NCI-H510A (cell line): ENCODE data around the gene SPINK5.
"Not testable (repeated sequence)": the region's sequence is repeated elsewhere in the genome, so short reads cannot be mapped to it uniquely, and the experiment has no call there.

Source experiments
- DNase-seq: peaks from one replicate; lab custom pipeline; 2025; lab: John Stamatoyannopoulos, UW

SPINK5 gene, protein sequence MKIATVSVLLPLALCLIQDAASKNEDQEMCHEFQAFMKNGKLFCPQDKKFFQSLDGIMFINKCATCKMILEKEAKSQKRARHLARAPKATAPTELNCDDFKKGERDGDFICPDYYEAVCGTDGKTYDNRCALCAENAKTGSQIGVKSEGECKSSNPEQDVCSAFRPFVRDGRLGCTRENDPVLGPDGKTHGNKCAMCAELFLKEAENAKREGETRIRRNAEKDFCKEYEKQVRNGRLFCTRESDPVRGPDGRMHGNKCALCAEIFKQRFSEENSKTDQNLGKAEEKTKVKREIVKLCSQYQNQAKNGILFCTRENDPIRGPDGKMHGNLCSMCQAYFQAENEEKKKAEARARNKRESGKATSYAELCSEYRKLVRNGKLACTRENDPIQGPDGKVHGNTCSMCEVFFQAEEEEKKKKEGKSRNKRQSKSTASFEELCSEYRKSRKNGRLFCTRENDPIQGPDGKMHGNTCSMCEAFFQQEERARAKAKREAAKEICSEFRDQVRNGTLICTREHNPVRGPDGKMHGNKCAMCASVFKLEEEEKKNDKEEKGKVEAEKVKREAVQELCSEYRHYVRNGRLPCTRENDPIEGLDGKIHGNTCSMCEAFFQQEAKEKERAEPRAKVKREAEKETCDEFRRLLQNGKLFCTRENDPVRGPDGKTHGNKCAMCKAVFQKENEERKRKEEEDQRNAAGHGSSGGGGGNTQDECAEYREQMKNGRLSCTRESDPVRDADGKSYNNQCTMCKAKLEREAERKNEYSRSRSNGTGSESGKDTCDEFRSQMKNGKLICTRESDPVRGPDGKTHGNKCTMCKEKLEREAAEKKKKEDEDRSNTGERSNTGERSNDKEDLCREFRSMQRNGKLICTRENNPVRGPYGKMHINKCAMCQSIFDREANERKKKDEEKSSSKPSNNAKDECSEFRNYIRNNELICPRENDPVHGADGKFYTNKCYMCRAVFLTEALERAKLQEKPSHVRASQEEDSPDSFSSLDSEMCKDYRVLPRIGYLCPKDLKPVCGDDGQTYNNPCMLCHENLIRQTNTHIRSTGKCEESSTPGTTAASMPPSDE

DNA sequence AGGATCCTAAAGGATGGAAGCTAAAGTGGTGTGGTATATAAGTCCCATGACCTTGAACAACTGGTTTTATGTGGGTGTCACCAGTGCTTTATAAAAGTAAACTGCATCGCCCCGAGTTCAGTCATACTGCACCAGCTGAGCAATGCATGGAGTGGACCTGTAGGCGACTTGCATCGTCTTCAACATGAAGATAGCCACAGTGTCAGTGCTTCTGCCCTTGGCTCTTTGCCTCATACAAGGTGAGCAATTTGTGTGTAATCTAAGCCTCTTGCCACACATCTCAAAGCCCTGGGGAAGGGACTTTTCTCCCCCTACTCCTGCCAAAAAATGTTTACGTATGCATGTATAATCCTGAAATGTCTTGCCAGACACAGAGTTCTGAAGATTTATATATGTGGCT lies at the start of gene SPINK5:
Gene SPINK5, plus strand, starts transcription at position 120 of the 400 bp plus-strand sequence. Its CDS starts 65 bp downstream, at position 185.
- no peak for DNase-seq

DNA sequence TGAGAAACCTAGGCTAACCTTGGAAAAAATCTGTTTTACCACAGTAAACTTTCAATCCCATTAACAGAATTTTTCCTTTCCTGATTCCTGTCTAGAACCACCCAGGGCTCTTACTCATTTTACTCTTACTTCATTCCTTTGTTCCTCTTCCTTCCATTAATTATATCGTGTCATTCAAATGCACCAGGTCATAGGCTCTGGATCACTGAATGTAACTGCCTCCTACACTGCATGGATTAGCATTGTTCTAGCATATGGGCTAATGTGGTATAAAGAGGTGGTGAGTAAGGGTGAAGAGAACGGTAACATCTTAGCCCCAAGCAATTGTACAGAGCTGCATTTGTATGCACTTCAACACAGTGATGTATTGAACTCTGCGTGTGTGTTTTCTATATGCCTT lies 49.5 kb upstream of the SPINK5 start:
- DNase-seq: no peak

GRCh38 chr5:148020257-148020988 lies 43.4 kb upstream of the SPINK5 start:
- no peak for DNase-seq

DNA sequence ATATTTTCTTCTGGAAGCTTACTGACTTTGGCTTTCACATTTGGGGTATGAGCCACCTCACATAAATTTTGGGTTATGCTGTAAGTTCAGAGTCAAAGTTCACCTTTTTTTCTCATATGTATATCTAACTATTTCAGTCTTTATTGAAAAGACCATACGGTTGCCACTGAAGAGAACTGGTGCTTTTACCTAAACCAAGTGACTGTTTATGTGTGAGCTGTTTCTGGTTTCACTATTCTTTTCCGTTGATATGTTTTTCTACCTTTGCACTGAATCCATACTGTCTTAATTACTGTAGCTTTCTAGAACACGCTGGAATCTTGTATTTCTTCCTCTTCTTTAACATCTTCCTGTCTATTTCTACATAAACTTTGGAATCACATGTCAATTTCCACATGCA lies 36.3 kb upstream of the SPINK5 start:
- no peak for DNase-seq

DNA sequence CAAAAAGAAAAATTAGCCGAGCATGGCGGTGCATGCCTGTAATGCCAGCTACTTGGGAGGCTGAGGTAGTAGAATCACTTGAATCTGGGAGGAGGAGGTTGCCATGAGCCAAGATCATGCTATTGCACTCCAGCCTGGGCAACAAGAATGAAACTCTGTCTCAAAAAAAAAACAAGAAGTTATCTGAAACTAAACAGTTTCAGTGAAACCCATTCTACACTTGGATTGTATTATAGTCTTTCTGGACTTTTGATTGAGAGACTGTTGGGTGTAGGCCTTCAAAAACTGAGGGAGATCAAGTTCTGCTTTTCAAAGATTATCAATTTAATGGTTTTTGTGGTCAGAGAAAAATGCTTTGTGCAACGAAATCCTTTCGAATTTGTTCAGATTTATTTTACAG lies 34.6 kb upstream of the SPINK5 start:
- no peak for DNase-seq

- no peak for DNase-seq
Observed at GRCh38 chr5:148033134-148033533, 30.6 kb upstream of the SPINK5 start.

DNA sequence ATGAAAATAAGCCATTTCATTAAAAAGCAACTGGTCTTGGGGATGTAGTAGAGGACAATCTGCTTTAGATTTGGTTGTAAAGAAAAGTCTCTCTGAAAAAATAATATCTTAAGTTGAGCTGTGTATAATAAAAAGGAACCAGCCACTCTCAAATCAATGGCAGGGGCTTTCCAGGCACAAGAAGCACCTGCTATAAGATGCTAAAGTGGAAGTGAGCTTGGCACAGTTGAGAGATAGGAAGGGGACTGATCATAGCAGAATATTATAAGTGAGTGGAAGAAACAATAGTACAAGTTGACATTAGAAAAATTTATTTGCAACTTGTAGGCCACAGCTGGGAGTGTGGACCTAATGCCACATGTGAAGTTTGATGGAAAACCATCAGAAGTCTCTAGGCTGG lies 28.1 kb upstream of the SPINK5 start:
- DNase-seq: no peak

- DNase-seq: no peak
Observed at GRCh38 chr5:148042881-148043280, 20.9 kb upstream of the SPINK5 start.

GRCh38 chr5:148043705-148044104 lies 20.1 kb upstream of the SPINK5 start:
- DNase-seq: no peak

- not testable (repeated sequence) for DNase-seq
Observed at GRCh38 chr5:148055160-148055559, 8.6 kb upstream of the SPINK5 start.

DNA sequence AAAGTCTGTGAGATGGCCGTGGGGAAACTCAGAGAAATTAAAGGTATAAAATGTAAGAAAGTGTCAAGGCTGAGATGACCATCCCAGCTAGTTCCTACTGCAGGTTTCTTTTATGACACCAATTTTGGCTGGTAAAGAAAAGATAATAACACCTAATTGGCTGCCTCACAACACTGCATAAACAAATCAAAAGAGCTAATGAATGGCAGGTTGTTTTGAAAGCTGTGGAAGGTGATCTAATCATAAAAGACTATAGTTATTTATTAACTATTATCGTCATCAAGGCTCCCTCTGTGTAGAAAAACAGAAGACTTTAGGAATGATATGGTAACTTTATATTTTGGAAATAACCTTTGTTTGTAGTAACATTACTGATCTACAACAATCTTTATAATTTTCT lies 3.5 kb upstream of the SPINK5 start:
- no peak for DNase-seq

DNA sequence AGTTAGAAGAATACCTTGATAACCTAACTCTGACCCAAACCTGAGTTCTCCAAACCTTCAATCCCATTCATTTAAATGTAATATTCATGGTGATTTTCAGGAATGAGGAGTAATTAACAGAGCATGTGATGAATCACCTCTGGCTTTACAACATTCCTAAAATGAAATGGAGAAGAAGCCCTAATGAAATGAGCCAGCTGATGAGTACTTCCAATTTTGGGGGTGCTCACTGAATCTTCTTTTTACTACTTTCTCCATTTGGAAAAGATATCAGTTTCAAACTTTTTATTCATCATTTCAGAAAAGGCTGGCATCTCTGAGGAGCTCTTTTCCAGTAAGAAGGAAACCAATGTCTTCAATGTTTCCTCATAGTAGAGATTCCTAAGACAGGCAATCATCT lies 2.9 kb upstream of the SPINK5 start:
- DNase-seq: no peak

- no peak for DNase-seq
Observed at GRCh38 chr5:148070621-148071020, 6.8 kb downstream of the SPINK5 start.

DNA sequence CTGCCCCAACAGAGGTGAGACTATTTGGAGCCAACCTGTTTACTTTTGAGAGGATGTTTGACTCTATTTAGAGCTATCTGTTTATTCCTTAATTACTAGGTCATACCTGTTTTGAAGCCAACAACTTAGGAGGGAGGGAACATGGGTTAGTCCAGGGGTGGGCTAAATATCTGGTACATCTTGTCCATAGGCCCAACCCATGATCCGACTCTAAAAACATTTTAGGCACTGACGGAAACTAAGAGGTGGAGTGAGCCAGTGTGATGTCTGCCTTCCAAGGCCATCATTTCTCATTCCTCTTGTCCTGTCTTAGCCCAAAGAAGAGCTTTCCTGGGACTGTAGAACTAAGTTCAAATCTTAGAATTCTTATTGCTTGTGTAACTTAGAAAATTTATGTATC lies 8.4 kb downstream of the SPINK5 start:
- DNase-seq: no peak

DNA sequence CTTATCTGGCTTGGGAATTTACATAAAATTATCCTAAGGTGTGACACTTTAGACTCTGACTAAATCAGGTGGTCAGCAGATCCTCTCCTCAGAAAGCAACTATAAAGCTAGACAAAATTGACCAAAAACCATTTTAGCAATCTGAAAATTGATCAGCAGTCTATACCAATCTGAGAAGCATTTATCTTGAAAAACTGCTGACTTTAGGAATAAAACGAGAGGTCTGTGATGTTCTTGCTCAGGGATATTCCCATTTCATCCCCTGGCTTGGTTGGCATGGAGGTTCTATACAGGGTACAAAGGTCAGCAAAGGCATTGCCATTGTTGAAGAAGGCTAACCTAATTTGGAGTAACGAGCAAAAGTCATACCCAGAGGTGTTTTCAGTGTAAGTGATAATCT lies 11.7 kb downstream of the SPINK5 start:
- DNase-seq: no peak

GRCh38 chr5:148083203-148083602 lies 19.4 kb downstream of the SPINK5 start:
- no peak for DNase-seq

GRCh38 chr5:148084269-148084668 lies 20.5 kb downstream of the SPINK5 start:
- no peak for DNase-seq

- no peak for DNase-seq
Observed at GRCh38 chr5:148085310-148085709, 21.5 kb downstream of the SPINK5 start.

DNA sequence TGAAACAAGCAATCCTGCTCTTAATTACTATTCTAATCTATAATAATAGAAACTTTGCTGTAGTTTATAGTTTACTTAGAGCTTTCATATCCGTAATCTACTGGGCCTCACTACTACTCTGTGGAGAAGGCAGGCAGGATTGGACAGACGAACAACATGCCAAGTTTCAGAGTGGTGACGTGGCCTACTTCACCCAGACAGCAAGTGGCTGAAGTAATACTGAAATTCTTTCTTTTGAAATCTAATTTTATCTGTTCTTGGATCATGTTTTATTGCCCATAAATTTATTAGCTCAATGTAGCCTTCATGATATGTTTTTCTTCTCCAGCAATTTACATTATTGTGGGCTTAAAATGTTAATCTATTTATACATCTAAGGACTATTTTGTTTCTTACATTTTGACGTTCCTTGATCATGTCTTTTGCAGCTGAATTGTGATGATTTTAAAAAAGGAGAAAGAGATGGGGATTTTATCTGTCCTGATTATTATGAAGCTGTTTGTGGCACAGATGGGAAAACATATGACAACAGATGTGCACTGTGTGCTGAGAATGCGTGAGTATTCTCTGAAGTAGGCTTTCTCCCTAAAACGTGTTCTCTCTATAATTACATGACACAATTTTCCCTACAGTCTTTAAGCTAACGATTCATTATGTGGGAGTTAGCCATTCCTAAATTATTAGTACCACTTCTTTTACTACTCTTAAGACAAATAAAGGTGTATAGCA lies 22.4 kb downstream of the SPINK5 start:
- no peak for DNase-seq

DNA sequence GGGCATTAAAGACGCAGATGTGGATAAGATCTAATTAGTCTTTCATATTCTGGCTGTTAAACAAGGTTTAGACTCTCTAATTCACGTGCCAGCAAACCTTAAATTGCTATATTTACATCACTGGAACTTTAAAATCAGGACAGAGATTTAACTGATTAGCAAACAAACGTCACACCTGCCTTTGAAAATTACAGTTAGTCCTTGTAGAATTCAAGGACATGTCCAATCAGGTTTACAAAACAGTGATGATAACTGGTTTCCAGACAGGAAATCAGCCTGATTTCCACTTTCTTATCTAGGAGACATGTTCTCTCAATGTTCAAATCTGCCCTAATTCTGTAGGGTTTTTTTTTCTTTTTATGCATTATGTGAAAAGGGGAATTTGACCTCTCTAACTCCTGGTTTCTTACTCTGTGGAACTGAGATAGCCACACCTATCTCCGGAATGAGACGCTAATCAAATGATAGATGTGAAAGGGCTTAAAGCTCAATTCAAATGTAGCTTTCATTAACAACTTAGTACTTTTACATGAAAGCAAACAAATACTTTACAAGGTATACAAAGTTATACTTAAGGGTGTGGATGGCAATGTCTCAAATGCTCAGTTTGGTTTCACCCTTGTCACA lies 26.5 kb downstream of the SPINK5 start:
- DNase-seq: no peak

DNA sequence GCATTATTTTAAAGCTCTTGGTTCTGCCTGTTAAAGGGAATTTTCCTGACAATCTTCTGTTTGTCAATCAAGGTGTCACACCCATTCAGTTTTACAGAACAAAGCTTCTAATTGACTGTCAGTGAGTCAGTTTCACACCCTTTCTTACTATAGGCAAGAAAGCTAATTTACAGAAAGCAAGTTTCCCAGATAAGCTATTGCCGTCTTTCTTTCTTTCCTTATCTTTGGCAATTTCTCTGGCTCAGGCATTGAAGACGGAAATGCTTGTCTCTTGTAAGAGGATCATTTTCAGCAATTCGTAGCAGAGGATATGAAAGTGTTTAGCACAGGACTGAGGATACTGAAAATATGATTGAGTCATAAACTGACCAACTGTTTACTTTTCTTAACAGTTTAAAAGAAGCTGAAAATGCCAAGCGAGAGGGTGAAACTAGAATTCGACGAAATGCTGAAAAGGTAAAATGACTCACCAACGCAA lies 27.0 kb downstream of the SPINK5 start:
- DNase-seq: no peak
